ENCODE results near the gene BPIFB6.

- TF ChIP-seq EP300 (IDR thresholded peaks at IDR 0.05; ENCODE audit: borderline replicate concordance in 1 of 2, control insufficient read depth in 1 of 2, low read depth in 2 of 2, low read length in 2 of 2): no peak
- TF ChIP-seq POLR2A (IDR thresholded peaks at IDR 0.05; ENCODE audit: low read depth, low read length): no peak
- TF ChIP-seq RBBP5 (conservative IDR thresholded peaks at IDR 0.05): no peak
- no peak for TF ChIP-seq HDAC2 (IDR thresholded peaks at IDR 0.05)
- TF ChIP-seq STAT1 (conservative IDR thresholded peaks at IDR 0.05): no peak
- TF ChIP-seq CTCF (IDR thresholded peaks at IDR 0.05 in 2 of 3, conservative IDR thresholded peaks at IDR 0.05 in 1 of 3; ENCODE audit: control insufficient read depth in 2 of 3, extremely low read depth in 1 of 3, insufficient read depth in 1 of 3, low read depth in 3 of 3, low read length in 3 of 3): no peak
These were observed 43.8 kb downstream of the BPIFB6 start for GRCh38 chr20:33075281-33075680.

Data from GM12878 (cell line).